ENCODE data around the gene MZT2B. TPM values are rescaled to one million over a fixed set of nuclear protein-coding genes. Genes with fewer than 3 reads are reported as not detected.
"Not testable (repeated sequence)": the region's sequence is repeated elsewhere in the genome, so short reads cannot be mapped to it uniquely, and the experiment has no call there.

Gene MZT2B
- total RNA-seq, 2 donors from 2014 or later, result 161 to 195 TPM

GRCh38 chr2:130152816-130153595 is 29.1 kb upstream of the MZT2B start:
- DNase-seq (ENCODE audit: low spot score), result no peak
- intact Hi-C loops (cut with DNase I), result no loop called here
- H3K9me3 ChIP-seq, result no peaks in the 10 kb centered on the region
- H3K27ac ChIP-seq, result no peak overlapping the region
- WGBS, result 90% methylated on average over 19 of the region's 25 CpGs
- no peaks in the 10 kb centered on the region for H3K4me1 ChIP-seq (replicated peaks)
- H3K4me3 ChIP-seq, result no peak overlapping the region
- TF ChIP-seq POLR2AphosphoS5 (IDR thresholded peaks at IDR 0.05) (no peak), CTCF (IDR thresholded peaks at IDR 0.05) (no peak), POLR2A (IDR thresholded peaks at IDR 0.05) (no peak)
- no peaks in the 10 kb centered on the region for H3K27me3 ChIP-seq (replicated peaks; ENCODE audit: insufficient read depth)
- no peaks in the 10 kb centered on the region for H3K36me3 ChIP-seq

- DNase-seq (ENCODE audit: low spot score); H3K9me3 ChIP-seq; H3K27ac ChIP-seq; H3K4me3 ChIP-seq; H3K36me3 ChIP-seq; intact Hi-C loops (cut with DNase I); H3K4me1 ChIP-seq (replicated peaks); H3K27me3 ChIP-seq (replicated peaks; ENCODE audit: insufficient read depth): not testable (repeated sequence)
- WGBS, result 92% methylated on average over 18 of the region's 23 CpGs
Observed at GRCh38 chr2:130153721-130154422, 28.2 kb upstream of the MZT2B start.

- intact Hi-C loops (cut with DNase I); H3K36me3 ChIP-seq: not testable (repeated sequence)
- WGBS, result 93% methylated on average over 8 of the region's 8 CpGs
Observed at GRCh38 chr2:130154423-130154770, 27.7 kb upstream of the MZT2B start.

GRCh38 chr2:130154773-130155765 is 27.0 kb upstream of the MZT2B start:
- H3K27me3 ChIP-seq (replicated peaks; ENCODE audit: insufficient read depth), result no peaks in the 10 kb centered on the region
- H3K36me3 ChIP-seq, result no peaks in the 10 kb centered on the region
- intact Hi-C loops (cut with DNase I), result no loop called here
- TF ChIP-seq POLR2AphosphoS5 (IDR thresholded peaks at IDR 0.05) (no peak), CTCF (IDR thresholded peaks at IDR 0.05) (no peak), POLR2A (IDR thresholded peaks at IDR 0.05) (no peak)
- 93% methylated on average over 27 of the region's 29 CpGs for WGBS
- H3K9me3 ChIP-seq, result no peaks in the 10 kb centered on the region
- H3K4me1 ChIP-seq (replicated peaks), result no peaks in the 10 kb centered on the region
- no peak overlapping the region for H3K27ac ChIP-seq
- no peak overlapping the region for H3K4me3 ChIP-seq
- no peak for DNase-seq (ENCODE audit: low spot score)

More at GRCh38 chr2:130154423-130154770, 27.7 kb upstream of the MZT2B start:
- H3K4me1 ChIP-seq (replicated peaks); DNase-seq (ENCODE audit: low spot score); H3K4me3 ChIP-seq; H3K9me3 ChIP-seq; H3K27ac ChIP-seq; H3K27me3 ChIP-seq (replicated peaks; ENCODE audit: insufficient read depth): not testable (repeated sequence)

- H3K27me3 ChIP-seq (replicated peaks; ENCODE audit: insufficient read depth); H3K4me1 ChIP-seq (replicated peaks); intact Hi-C loops (cut with DNase I); H3K36me3 ChIP-seq; H3K27ac ChIP-seq; H3K4me3 ChIP-seq; H3K9me3 ChIP-seq: not testable (repeated sequence)
- 48% methylated on average over 8 of the region's 16 CpGs for WGBS
- peak; percentile 62 for TF ChIP-seq POLR2AphosphoS5 (IDR thresholded peaks at IDR 0.05)
- TF ChIP-seq CTCF (IDR thresholded peaks at IDR 0.05), result peak; percentile 9 to 79 (median 60)
- peak; percentile 85 for DNase-seq (ENCODE audit: low spot score)
Observed at GRCh38 chr2:130155956-130156623, 26.0 kb upstream of the MZT2B start.
